SK-N-SH (cell line): ENCODE results near the gene RPS6KC1.
"Not testable (repeated sequence)": the region's sequence is repeated elsewhere in the genome, so short reads cannot be mapped to it uniquely, and the experiment has no call there.

ENCODE experiments used
- CTCF ChIP-seq: fragments of 200-600 bp; sonication (generic); IDR thresholded peaks from 2 replicates; pipeline ENCODE4 v1.6.1; 2017; ENCODE audit warnings: antibody characterized with exemption, mild to moderate bottlenecking, moderate library complexity
- EP300 ChIP-seq, 2 experiments: IDR thresholded peaks; 2 replicates each; pipeline versions ENCODE4 v1.4.0 to v1.6.1; 2012; ENCODE audit warnings: borderline replicate concordance in 1 of 2, low read depth in 1 of 2, low read length in 1 of 2
- GABPA ChIP-seq: IDR thresholded peaks from 2 replicates; pipeline ENCODE4 v1.4.0; 2012; ENCODE audit warnings: low read depth, mild to moderate bottlenecking
- JUND ChIP-seq: IDR thresholded peaks from 2 replicates; pipeline ENCODE4 v1.4.0; 2012
- MEF2A ChIP-seq: IDR thresholded peaks from 2 replicates; pipeline ENCODE4 v1.4.0; 2012; ENCODE audit warnings: low read depth, borderline replicate concordance
- MXI1 ChIP-seq: IDR thresholded peaks from 2 replicates; pipeline ENCODE4 v1.6.1; 2012; ENCODE audit warnings: mild to moderate bottlenecking, low read depth, low read length, improper control_type of control experiment
- NRF1 ChIP-seq: IDR thresholded peaks from 2 replicates; pipeline ENCODE4 v1.6.1; 2012; ENCODE audit warnings: low read depth, mild to moderate bottlenecking, low read length
- RCOR1 ChIP-seq: fragments of 150-350 bp; IDR thresholded peaks from 2 replicates; pipeline ENCODE4 v1.6.1; 2017; ENCODE audit warnings: antibody characterized with exemption, low read length
- REST ChIP-seq: IDR thresholded peaks from 2 replicates; pipeline ENCODE4 v1.6.1; 2012; ENCODE audit warnings: mild to moderate bottlenecking, low read depth, low read length, moderate library complexity
- SMC3 ChIP-seq: IDR thresholded peaks from 2 replicates; pipeline ENCODE4 v1.6.1; 2012; ENCODE audit warnings: low read depth, low read length, improper control_type of control experiment

GRCh38 chr1:213100565-213100964 is 49.5 kb downstream of the RPS6KC1 start:
- TF ChIP-seq MEF2A; CTCF; REST; RCOR1; MXI1; EP300 (IDR thresholded peaks at IDR 0.05; ENCODE audit: borderline replicate concordance in 1 of 2, low read depth in 1 of 2, low read length in 1 of 2); JUND; SMC3; GABPA; NRF1: not testable (repeated sequence)
